ENCODE results near the gene CBFA2T2. TPM values are rescaled to one million over a fixed set of nuclear protein-coding genes. Genes with fewer than 3 reads are reported as not detected.
A peak's percentile ranks its signal among the peaks of the same experiment; 100 is the strongest.

CBFA2T2 gene
- total and polyA plus RNA-seq, 5 donors, result 5.6 to 13.9 (median 12.0) TPM

DNA sequence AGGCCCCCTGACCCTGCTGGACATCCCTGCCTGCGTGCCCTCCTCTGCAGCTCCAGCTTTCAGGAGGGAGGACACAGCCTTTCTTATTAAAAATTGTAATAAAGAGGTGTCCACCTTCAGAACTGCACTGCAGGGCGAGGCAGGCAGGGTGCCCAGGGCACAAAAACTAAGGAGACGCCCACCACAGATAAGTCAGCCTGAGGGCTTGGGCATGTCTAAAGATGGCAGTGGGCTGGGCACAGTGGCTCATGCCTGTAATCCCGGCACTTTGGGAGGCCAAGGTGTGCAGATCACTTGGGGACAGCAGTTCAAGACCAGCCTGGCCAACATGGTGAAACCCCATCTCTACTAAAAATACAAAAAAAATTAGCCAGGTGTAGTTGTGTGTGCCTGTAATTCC lies 165.3 kb downstream of the CBFA2T2 start:
- DNase-seq (peak in 1 of 3 donors; percentile 33), ATAC-seq (no peak)
- Histone ChIP-seq H3K9me3 (ENCODE audit: control insufficient read depth, low read length) (no peaks in the 10 kb centered on the region), H3K27me3 (ENCODE audit: control insufficient read depth, insufficient read depth) (no peaks in the 10 kb centered on the region), H3K4me3 (ENCODE audit: low read length) (no peak overlapping the region), H3K27ac (ENCODE audit: low read length) (no peak overlapping the region), H3K4me1 (ENCODE audit: control insufficient read depth, insufficient read depth, low read length) (no peaks in the 10 kb centered on the region)
- 63% methylated on average over 4 of the region's 4 CpGs for WGBS
- intact Hi-C loops (cut with DNase I), result no loop called here

GRCh38 chr20:33656010-33656782 lies 166.3 kb downstream of the CBFA2T2 start:
- no peak overlapping the region for H3K27ac ChIP-seq (ENCODE audit: low read length)
- intact Hi-C loops (cut with DNase I), result no loop called here
- DNase-seq (peak in 2 of 3 donors; percentile 39 to 40), ATAC-seq (no peak)
- WGBS, result 93% methylated on average over 10 of the region's 10 CpGs
- no peaks in the 10 kb centered on the region for H3K27me3 ChIP-seq (ENCODE audit: control insufficient read depth, insufficient read depth)
- H3K4me1 ChIP-seq (ENCODE audit: control insufficient read depth, insufficient read depth, low read length), result no peaks in the 10 kb centered on the region
- no peak overlapping the region for H3K4me3 ChIP-seq (ENCODE audit: low read length)
- no peaks in the 10 kb centered on the region for H3K9me3 ChIP-seq (ENCODE audit: control insufficient read depth, low read length)

DNA sequence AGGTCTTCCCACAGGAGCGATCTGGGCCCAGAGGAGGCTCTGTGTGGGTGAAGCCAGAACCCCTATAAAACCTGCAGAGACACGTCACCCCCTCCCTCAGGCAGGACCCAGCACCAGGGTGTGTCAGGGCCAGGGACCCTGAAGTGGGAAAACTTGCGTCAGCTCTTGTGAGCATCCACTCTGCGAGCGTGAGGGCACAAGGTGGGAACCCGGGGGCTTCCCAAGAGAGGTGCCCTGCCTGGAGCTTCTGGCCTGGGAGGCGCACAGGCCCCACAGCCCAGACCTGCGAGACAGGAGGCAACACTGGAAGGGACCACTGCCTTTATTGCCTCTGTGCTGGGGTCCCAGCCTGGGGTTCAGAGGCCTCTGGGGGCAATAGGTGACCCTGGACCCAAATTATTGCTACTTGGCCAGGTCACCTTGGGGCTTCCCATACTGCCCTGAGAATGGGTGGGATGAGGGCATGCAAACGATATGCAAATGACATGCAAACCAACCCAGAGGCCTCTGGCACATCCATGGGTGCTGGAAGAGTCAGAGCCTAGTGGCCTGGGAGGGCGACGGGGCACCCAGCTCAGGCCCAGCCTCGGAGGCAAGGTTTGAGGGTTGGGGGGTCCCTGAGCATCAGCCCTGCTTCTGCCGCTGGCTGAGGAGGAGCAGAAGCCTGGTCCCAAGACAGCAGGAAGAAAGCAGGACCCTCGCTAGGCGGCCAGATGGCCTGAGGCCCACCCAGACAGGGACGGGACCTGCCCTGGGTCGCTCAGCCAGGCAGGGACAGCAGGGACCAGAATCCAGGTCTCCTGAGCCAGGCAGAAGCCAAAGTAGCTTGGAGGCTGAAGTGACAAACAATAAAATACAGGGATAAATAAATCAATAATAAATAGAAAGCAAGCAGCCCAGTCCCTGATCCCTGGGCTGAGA lies 167.1 kb downstream of the CBFA2T2 start:
- intact Hi-C loops (cut with DNase I), result no loop called here
- Histone ChIP-seq H3K4me1 (ENCODE audit: control insufficient read depth, insufficient read depth, low read length) (no peaks in the 10 kb centered on the region), H3K9me3 (ENCODE audit: control insufficient read depth, low read length) (no peaks in the 10 kb centered on the region), H3K4me3 (ENCODE audit: low read length) (no peak overlapping the region), H3K27ac (ENCODE audit: low read length) (no peak overlapping the region), H3K27me3 (ENCODE audit: control insufficient read depth, insufficient read depth) (no peaks in the 10 kb centered on the region)
- DNase-seq (peak in 2 of 3 donors; percentile 45), ATAC-seq (no peak)
- 94% methylated on average over 17 of the region's 17 CpGs for WGBS

DNA sequence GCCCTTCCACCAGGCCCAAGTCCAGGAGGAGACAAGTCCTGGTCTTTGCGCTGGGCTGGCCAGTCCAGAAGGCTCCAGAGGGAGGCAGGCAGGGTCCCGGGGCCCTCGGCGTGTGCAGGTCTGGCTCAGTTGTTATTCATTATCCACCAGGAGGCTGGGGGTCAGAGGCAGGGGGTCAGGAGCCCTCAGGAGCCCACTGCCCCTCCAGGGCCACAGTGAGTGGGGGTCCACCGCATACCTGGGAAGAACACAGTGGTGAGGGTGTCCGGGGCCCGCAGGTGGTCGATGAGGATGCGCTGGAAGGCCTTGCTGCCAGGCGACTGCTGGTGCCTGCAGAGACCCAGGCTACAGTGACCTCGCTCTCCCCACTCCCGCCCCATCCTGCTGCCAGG lies 167.8 kb downstream of the CBFA2T2 start:
- Histone ChIP-seq H3K27me3 (ENCODE audit: control insufficient read depth, insufficient read depth) (no peaks in the 10 kb centered on the region), H3K9me3 (ENCODE audit: control insufficient read depth, low read length) (no peaks in the 10 kb centered on the region), H3K4me3 (ENCODE audit: low read length) (no peak overlapping the region), H3K27ac (ENCODE audit: low read length) (no peak overlapping the region), H3K4me1 (ENCODE audit: control insufficient read depth, insufficient read depth, low read length) (no peaks in the 10 kb centered on the region)
- ATAC-seq (no peak), DNase-seq (peak in 2 of 3 donors; percentile 47 to 59)
- WGBS, result 91% methylated on average over 12 of the region's 12 CpGs
- intact Hi-C loops (cut with DNase I), result no loop called here

DNA sequence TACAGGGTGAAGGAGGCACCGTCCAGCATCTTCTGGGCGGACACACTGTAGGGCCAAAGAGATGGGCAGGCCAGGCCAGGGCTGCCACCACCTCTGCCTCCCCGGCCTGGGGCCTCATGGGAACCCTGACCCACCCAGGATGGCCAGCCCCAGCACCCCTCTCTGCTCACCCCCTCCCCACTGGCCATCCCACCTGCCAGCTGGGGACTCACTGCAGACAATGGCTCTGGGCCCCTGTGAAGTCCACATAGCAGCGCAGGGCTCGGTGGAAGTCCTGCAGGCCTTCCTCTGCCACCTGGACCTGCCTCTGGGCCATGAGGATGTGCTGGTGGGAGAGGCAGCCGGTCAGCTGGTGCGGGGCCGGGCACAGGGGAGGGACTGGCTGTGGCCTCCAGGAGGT lies 168.6 kb downstream of the CBFA2T2 start:
- Histone ChIP-seq H3K4me3 (ENCODE audit: low read length) (no peak overlapping the region), H3K9me3 (ENCODE audit: control insufficient read depth, low read length) (no peaks in the 10 kb centered on the region), H3K27me3 (ENCODE audit: control insufficient read depth, insufficient read depth) (no peaks in the 10 kb centered on the region), H3K27ac (ENCODE audit: low read length) (no peak overlapping the region), H3K4me1 (ENCODE audit: control insufficient read depth, insufficient read depth, low read length) (no peaks in the 10 kb centered on the region)
- ATAC-seq (no peak), DNase-seq (no peak)
- intact Hi-C loops (cut with DNase I), result no loop called here
- 95% methylated on average over 8 of the region's 8 CpGs for WGBS

- Histone ChIP-seq H3K27ac (ENCODE audit: low read length) (no peak overlapping the region), H3K4me3 (ENCODE audit: low read length) (no peak overlapping the region), H3K9me3 (ENCODE audit: control insufficient read depth, low read length) (no peaks in the 10 kb centered on the region), H3K27me3 (ENCODE audit: control insufficient read depth, insufficient read depth) (no peaks in the 10 kb centered on the region), H3K4me1 (ENCODE audit: control insufficient read depth, insufficient read depth, low read length) (no peaks in the 10 kb centered on the region)
- DNase-seq (no peak), ATAC-seq (no peak)
- intact Hi-C loops (cut with DNase I), result no loop called here
- WGBS, result 93% methylated on average over 4 of the region's 4 CpGs
Observed at GRCh38 chr20:33658929-33659328, 169.0 kb downstream of the CBFA2T2 start.

DNA sequence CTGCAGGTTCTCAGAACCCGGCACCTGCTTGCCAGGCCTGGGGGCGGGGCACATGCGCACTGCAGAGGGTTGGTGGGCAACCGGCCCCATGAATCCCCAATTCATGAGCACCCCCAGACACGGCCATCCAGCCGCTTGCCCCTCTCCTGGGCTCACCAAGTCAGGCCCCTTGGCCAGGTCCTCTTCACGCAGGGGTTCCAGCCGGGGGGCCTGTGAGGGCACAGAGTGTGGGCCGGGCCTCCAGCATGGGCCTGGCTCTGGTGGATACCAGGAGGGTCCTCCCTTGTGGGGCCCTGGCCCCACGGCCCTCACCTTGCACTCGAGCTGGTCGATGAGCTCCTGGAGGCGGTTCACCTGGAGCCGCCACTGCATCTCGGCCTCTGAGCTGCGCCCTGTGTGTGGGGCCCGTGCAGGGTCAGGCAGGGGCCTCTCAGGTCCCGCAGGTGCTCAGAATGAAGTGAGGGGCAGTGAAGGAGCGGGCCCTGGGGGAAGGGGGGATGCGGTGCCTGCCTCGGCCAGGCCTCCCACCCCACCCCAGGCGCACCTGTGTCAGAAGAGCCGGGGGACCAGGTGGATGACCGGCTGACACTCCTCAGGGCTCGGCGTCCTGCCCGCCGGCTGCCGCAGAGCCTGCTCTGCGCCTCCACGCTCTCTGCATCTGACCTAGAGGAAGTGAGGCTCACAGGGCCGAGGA lies 169.6 kb downstream of the CBFA2T2 start:
- intact Hi-C loops (cut with DNase I), result loop anchor here in 1 of 4 donors (10.0 kb wide), 1 partner anchor 215 kb away; the partner anchor contains the start of gene SNTA1
- no peaks in the 10 kb centered on the region for H3K4me1 ChIP-seq (ENCODE audit: control insufficient read depth, insufficient read depth, low read length)
- no peak for DNase-seq
- no peaks in the 10 kb centered on the region for H3K27me3 ChIP-seq (ENCODE audit: control insufficient read depth, insufficient read depth)
- no peaks in the 10 kb centered on the region for H3K9me3 ChIP-seq (ENCODE audit: control insufficient read depth, low read length)
- 95% methylated on average over 32 of the region's 32 CpGs for WGBS
- no peak overlapping the region for H3K4me3 ChIP-seq (ENCODE audit: low read length)
- no peak for ATAC-seq
- no peak overlapping the region for H3K27ac ChIP-seq (ENCODE audit: low read length)

DNA sequence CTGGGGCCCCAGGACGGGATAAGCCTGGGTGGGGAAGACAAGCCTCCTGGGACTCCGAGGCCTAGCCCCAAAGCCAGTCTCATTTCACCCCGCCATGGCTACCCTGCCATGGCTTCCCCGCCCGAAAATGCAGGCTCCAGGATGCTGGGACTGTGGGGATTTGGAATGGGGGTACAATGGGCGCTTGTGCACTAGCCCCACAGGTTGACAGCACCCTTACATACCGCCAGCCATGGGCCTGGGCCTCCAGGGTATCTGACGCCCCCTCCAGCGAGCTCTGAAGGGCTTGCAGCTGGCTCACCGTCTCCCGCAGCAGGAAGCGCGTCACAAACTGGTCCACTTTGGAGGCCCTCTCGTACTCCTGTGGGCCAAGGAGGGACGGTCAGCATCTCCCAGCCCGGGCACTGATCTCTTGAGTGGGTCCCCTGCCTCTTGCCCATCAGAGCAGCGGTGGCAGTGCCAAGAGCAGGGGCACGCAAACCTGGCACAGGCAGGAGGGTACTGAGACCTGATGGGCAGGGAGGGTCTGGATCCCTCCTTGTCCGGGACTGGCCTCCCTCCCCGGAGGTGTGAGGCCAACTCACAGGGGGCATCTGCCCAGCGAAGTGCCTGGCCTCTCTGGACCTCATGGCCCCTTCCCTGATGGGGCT lies 170.3 kb downstream of the CBFA2T2 start:
- 91% methylated on average over 21 of the region's 21 CpGs for WGBS

DNA sequence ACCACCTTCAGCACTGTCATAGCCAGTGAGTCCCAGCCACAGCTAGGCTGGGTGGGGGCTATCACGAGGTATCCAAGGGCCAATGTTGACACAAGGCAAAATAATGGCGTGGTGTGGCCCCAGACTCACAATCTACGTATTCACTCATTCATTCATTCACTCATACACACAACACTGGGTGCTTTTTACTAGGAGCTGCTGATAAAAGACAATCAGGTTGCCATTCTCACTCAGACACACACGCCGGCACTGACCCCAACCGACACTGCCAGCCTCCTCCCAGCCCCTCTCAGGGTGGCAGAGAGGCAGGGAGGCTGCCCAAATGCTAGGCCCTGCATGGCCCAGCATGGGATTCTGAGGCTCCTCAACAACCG lies 170.8 kb downstream of the CBFA2T2 start:
- 89% methylated on average over 7 of the region's 7 CpGs for WGBS
- Histone ChIP-seq H3K27me3 (ENCODE audit: control insufficient read depth, insufficient read depth) (no peaks in the 10 kb centered on the region), H3K4me3 (ENCODE audit: low read length) (no peak overlapping the region), H3K27ac (ENCODE audit: low read length) (no peak overlapping the region), H3K9me3 (ENCODE audit: control insufficient read depth, low read length) (no peaks in the 10 kb centered on the region), H3K4me1 (ENCODE audit: control insufficient read depth, insufficient read depth, low read length) (no peaks in the 10 kb centered on the region)
- ATAC-seq (no peak), DNase-seq (peak in 1 of 3 donors; percentile 11)
- intact Hi-C loops (cut with DNase I), result loop anchor here in 1 of 4 donors (10.0 kb wide), 1 partner anchor 216 kb away; the partner anchor contains the start of gene SNTA1

More for the DNA sequence above, 170.3 kb downstream of the CBFA2T2 start:
- no peak overlapping the region for H3K27ac ChIP-seq (ENCODE audit: low read length)
- no peak overlapping the region for H3K4me3 ChIP-seq (ENCODE audit: low read length)
- no peaks in the 10 kb centered on the region for H3K4me1 ChIP-seq (ENCODE audit: control insufficient read depth, insufficient read depth, low read length)
- peak in 1 of 3 donors; percentile 40 for DNase-seq
- intact Hi-C loops (cut with DNase I), result loop anchor here in 1 of 4 donors (10.0 kb wide), 1 partner anchor 215 kb away; the partner anchor contains the start of gene SNTA1
- H3K9me3 ChIP-seq (ENCODE audit: control insufficient read depth, low read length), result no peaks in the 10 kb centered on the region
- no peaks in the 10 kb centered on the region for H3K27me3 ChIP-seq (ENCODE audit: control insufficient read depth, insufficient read depth)
- ATAC-seq, result no peak

DNA sequence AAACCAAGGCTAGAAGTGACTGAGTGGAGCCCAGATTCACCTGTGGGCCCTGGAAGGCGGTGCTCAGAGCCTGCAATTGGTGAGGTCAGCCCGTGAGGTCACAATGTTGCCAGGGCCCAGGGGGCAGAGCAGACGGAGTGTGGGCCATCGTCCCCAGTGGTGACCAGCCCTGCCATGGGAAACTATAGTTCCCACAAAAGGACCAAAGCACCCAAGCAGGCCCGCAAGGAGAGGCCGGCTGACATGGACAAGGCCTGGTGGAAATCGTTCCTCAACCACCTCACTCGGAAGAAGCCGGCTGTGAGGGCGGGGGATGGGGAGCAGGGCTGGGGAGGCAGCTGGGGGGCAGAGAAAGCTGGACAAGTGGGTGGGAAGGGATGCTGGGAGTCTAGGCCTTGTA lies 172.3 kb downstream of the CBFA2T2 start, which contains the start of gene C20orf144:
Gene C20orf144, plus strand, starts transcription at position 156 of the 400 bp plus-strand sequence. Its CDS starts 19 bp downstream, at position 175.
- intact Hi-C loops (cut with DNase I), result loop anchor here in 1 of 4 donors (10.0 kb wide), 1 partner anchor 217 kb away; the partner anchor contains the start of gene SNTA1
- DNase-seq (peak in 1 of 3 donors; percentile 55), ATAC-seq (no peak)
- peak within 1 kb of the TSS; percentile 32 for H3K4me3 ChIP-seq (ENCODE audit: low read length)
- no peaks in the 10 kb centered on the region for H3K9me3 ChIP-seq (ENCODE audit: control insufficient read depth, low read length)
- whole genome bisulfite sequencing, result 92% methylated on average over 10 of the region's 10 CpGs
- no peak within 1 kb of the TSS for H3K27ac ChIP-seq (ENCODE audit: low read length)
- H3K27me3 ChIP-seq (ENCODE audit: control insufficient read depth, insufficient read depth), result no peaks in the 10 kb centered on the region
- no peaks in the 10 kb centered on the region for H3K4me1 ChIP-seq (ENCODE audit: control insufficient read depth, insufficient read depth, low read length)

Measured in right cardiac atrium (tissue), 5 donors.